Chondrocyte (in vitro differentiated cells): ENCODE measurements around the gene HOPX. TPM values are rescaled to one million over a fixed set of nuclear protein-coding genes. Genes with fewer than 3 reads are reported as not detected.

Experiments
- DNase-seq: peaks from one replicate; pipeline ENCODE4 v3.0.0; 2021; ENCODE audit warnings: mixed read lengths, low spot score
- H3K27ac Mint-ChIP-seq: one replicate; pipeline ENCODE4 v1.8.0; 2021; ENCODE audit warnings: mild to moderate bottlenecking, moderate library complexity, mixed read lengths; ENCODE audit not compliant: unreplicated experiment
- H3K27me3 Mint-ChIP-seq: 2 replicates; pipeline ENCODE4 v1.8.0; 2021; ENCODE audit warnings: low read depth, mixed read lengths
- H3K36me3 Mint-ChIP-seq: 2 replicates; pipeline ENCODE4 v1.8.0; 2021; ENCODE audit warnings: low read depth, mixed read lengths
- H3K4me1 Mint-ChIP-seq: 2 replicates; pipeline ENCODE4 v1.8.0; 2021; ENCODE audit warnings: low read depth, mild to moderate bottlenecking, mixed read lengths
- H3K4me3 Mint-ChIP-seq: one replicate; pipeline ENCODE4 v1.8.0; 2021; ENCODE audit warnings: mild to moderate bottlenecking, moderate library complexity, mixed read lengths; ENCODE audit not compliant: unreplicated experiment
- H3K9me3 Mint-ChIP-seq: 2 replicates; pipeline ENCODE4 v1.8.0; 2021; ENCODE audit warnings: low read depth, mixed read lengths
- total RNA-seq: library from RNA; stranded (reverse); gene quantifications from 3 replicates; pipeline ENCODE4 v1.2.1, GENCODE V29; 2021
- TF ChIP-seq, protein P1 (sequence below): fragments of 200-600 bp; sonication (generic); IDR thresholded peaks from 2 replicates; pipeline ENCODE4 v1.5.0; 2021; ENCODE audit warnings: antibody characterized with exemption, mild to moderate bottlenecking, moderate library complexity

The HOPX gene
- total RNA-seq, 1 donor from 2014 or later, result 2.7 TPM

DNA sequence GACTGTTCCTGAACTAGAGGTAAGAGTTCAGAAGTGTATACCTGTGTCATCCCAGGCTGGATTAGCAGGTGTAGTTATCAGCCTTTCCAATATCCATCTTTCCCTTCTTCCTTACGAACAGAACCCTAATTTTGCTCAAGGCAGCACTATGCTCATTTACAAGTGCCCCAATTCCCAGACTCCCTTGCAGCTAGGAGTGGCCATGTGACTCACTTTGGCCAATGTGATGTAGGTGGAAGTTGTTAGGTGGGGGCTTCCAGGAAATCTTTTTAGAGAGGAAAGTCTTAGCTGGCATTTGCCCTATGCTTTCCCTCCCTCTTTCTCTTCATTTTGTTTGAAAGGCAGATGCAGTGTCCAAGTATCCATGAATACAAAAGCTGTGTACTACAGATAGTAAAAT, 34.8 kb downstream of the HOPX start:
- DNase-seq, result no peak
- peaks cover under 1% of the 10 kb centered on the region for H3K27me3 Mint-ChIP-seq

DNA sequence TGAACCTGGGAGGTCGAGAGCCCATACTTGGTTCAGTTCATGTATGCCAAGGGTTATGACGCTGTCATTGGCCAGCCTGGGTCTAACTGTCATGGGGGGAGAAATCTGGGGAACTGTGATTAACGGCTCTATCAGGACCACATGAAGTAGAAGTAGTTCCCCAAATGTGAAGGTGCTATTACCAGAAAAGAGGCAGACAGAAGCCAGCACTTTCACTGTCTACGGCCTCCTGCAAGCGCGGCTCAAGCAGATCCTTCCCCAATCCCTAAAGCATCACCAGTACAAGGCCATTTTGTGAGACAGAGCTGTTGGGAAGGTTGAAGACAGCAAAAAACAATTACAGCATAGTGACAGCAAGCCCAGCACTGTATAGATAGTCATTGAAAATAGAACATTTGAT, 37.5 kb downstream of the HOPX start:
- no peak for DNase-seq
- Mint-ChIP-seq H3K4me1 (peaks cover 16% of the 10 kb centered on the region), H3K4me3 (no peak overlapping the region)

More for the DNA sequence above, 34.8 kb downstream of the HOPX start:
- no peak overlapping the region for H3K27ac Mint-ChIP-seq
- H3K36me3 Mint-ChIP-seq, result peaks cover 4% of the 10 kb centered on the region
- TF ChIP-seq, protein P1, sequence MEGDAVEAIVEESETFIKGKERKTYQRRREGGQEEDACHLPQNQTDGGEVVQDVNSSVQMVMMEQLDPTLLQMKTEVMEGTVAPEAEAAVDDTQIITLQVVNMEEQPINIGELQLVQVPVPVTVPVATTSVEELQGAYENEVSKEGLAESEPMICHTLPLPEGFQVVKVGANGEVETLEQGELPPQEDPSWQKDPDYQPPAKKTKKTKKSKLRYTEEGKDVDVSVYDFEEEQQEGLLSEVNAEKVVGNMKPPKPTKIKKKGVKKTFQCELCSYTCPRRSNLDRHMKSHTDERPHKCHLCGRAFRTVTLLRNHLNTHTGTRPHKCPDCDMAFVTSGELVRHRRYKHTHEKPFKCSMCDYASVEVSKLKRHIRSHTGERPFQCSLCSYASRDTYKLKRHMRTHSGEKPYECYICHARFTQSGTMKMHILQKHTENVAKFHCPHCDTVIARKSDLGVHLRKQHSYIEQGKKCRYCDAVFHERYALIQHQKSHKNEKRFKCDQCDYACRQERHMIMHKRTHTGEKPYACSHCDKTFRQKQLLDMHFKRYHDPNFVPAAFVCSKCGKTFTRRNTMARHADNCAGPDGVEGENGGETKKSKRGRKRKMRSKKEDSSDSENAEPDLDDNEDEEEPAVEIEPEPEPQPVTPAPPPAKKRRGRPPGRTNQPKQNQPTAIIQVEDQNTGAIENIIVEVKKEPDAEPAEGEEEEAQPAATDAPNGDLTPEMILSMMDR, result no peak
- peaks cover 8% of the 10 kb centered on the region for H3K4me1 Mint-ChIP-seq
- no peak overlapping the region for H3K4me3 Mint-ChIP-seq
- H3K9me3 Mint-ChIP-seq, result peaks cover 8% of the 10 kb centered on the region

DNA sequence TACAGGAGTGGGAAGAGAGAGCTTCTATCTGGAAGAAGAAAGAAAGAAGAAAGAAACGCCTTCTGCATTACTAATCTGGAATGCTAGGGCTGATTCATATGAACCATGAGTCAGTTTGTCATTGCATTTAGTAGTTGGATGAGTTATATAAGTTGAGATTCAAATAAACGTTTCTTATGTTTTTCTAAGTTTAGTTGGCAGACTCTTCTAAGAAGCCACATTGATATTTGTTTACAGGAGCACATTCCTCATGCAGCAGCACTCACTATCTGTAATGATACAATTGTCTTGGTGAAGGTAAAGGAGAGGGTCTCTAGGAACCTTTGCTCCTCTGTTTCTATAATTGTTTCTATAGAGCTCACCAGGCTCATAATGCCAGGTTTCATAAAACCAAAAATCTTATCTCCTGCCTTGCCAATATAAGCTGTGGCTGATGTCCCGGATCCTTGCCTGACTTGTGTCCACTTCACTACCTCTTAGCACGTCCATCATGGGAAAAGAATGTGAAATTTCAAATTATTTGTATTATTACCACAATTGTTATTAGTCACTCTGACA, 39.5 kb downstream of the HOPX start:
- Mint-ChIP-seq H3K27me3 (no peaks in the 10 kb centered on the region), H3K4me1 (peaks cover 13% of the 10 kb centered on the region), H3K27ac (peak overlapping the region; percentile 73), H3K9me3 (peaks cover 7% of the 10 kb centered on the region), H3K36me3 (peaks cover 2% of the 10 kb centered on the region), H3K4me3 (no peak overlapping the region)
- TF ChIP-seq, protein P1, result peak; percentile 64
- no peak for DNase-seq

More for the DNA sequence above, 37.5 kb downstream of the HOPX start:
- Mint-ChIP-seq H3K36me3 (peaks cover 2% of the 10 kb centered on the region), H3K27me3 (no peaks in the 10 kb centered on the region), H3K27ac (no peak overlapping the region), H3K9me3 (peaks cover 8% of the 10 kb centered on the region)
- TF ChIP-seq, protein P1, result no peak

DNA sequence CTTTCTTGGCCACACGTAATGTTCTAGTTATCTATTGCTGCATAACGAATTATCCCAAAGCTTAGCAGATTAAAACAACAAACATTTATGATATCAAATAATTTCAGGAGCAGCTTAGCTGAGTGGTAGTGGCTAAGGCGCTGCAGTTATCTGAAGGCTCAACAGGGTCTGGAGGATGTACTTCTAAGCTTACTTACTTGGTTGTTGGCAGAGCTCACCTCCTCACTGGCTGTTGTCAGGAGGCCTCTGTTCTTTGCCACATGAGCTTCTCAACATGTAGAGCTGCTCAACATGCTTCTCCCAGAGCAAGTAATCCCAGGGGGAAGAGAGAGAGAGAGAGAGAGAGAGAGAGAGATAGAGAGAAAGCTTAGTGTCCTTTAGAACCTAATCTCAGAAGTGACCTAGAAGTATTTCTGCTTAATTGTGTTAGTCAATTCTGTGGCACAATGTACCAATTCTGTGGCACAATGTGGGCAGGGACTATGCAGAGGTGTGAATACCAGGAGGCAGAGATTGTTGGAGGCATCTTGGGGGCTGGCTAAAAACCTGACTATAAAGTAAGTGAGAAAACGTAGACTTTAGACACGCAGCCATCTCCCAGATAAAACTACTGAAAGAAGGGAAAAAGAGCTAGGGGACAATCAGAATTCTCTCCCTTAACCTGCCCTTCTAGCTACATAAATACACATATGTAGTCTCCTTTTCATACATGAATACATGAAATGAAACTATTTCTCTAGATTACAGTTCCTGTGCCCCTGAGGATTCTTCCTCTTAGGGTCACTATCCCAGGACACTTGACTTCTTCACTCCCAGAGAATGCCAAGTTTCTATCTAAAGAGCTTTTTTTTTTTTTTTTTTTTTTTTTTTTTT, 40.2 kb downstream of the HOPX start:
- H3K9me3 Mint-ChIP-seq, result peaks cover 3% of the 10 kb centered on the region
- H3K27me3 Mint-ChIP-seq, result no peaks in the 10 kb centered on the region
- no peak overlapping the region for H3K4me3 Mint-ChIP-seq
- TF ChIP-seq, protein P1, result no peak
- no peak for DNase-seq
- peaks cover 13% of the 10 kb centered on the region for H3K4me1 Mint-ChIP-seq
- H3K27ac Mint-ChIP-seq, result peak overlapping the region; percentile 61
- peaks cover under 1% of the 10 kb centered on the region for H3K36me3 Mint-ChIP-seq

DNA sequence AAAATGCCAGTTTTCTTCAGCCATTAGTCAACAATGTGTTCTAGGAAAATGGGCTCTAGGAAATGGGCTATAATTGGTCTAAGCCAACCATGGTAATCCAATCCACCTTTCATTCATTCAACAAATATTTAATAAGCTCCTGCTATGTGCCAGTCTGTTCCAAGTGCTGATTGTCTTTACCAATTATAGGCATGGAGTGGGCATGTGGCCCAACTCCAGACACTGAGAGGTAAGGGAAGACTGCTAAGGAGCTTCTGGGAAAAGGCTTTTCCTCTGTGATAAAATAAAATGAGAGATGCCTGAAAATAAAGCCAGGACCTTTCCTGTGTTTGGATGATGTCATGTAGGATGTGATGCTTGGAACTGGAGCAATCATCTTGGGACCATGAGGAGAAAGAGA, 43.3 kb downstream of the HOPX start:
- TF ChIP-seq, protein P1, result no peak
- peaks cover 4% of the 10 kb centered on the region for H3K9me3 Mint-ChIP-seq
- DNase-seq, result no peak
- H3K4me3 Mint-ChIP-seq, result no peak overlapping the region
- peaks cover 1% of the 10 kb centered on the region for H3K27me3 Mint-ChIP-seq
- peaks cover 1% of the 10 kb centered on the region for H3K36me3 Mint-ChIP-seq
- H3K4me1 Mint-ChIP-seq, result peaks cover 13% of the 10 kb centered on the region
- H3K27ac Mint-ChIP-seq, result no peak overlapping the region
